H1 (cell line): Measurements from ENCODE around the gene EYA4. TPM values are rescaled to one million over a fixed set of nuclear protein-coding genes. Genes with fewer than 3 reads are reported as not detected.

ENCODE experiments used
- CTCF ChIA-PET: fragments of 300-600 bp; sonication (Branson Sonifier 250); formaldehyde crosslinking; loops from one replicate; lab custom pipeline; 2021; ENCODE audit not compliant: partially characterized antibody; lab: Charles Lee
- POLR2A ChIA-PET: fragments of 300-600 bp; sonication (Branson Sonifier 250); formaldehyde crosslinking; loops from one replicate; lab custom pipeline; 2021; ENCODE audit warnings: inconsistent platforms; ENCODE audit not compliant: partially characterized antibody; lab: Charles Lee
- DNase-seq, 2 experiments: peaks; one replicate each; pipeline versions ENCODE4 v3.0.0 to v3.0.0-alpha.2; 2010 to 2022; ENCODE audit warnings: low spot score in 2 of 2, low read depth in 1 of 2, mixed read lengths in 1 of 2
- FAIRE-seq: peaks from 2 replicates; lab custom pipeline; 2011; peaks lifted over from hg19 to GRCh38; lab: Jason Lieb, UNC
- H2AFZ ChIP-seq: 2 replicates; pipeline ENCODE4 v1.8.1; 2012; ENCODE audit warnings: low read length, inconsistent platforms
- H2AK5ac ChIP-seq: 2 replicates; pipeline ENCODE4 v1.6.1; 2013; ENCODE audit warnings: low read depth, low read length
- H2BK120ac ChIP-seq: replicated peaks from 2 replicates; pipeline ENCODE3; 2013; ENCODE audit warnings: low read depth, low read length, inconsistent platforms
- H2BK12ac ChIP-seq: 2 replicates; pipeline ENCODE4 v1.6.1; 2013; ENCODE audit warnings: low read depth, low read length
- H2BK15ac ChIP-seq: 2 replicates; pipeline ENCODE4 v1.6.1; 2013; ENCODE audit warnings: low read length
- H2BK20ac ChIP-seq: 2 replicates; pipeline ENCODE4 v1.6.1; 2013; ENCODE audit warnings: low read length
- H2BK5ac ChIP-seq: 2 replicates; pipeline ENCODE4 v1.6.1; 2013; ENCODE audit warnings: low read depth, low read length
- H3K14ac ChIP-seq: 2 replicates; pipeline ENCODE4 v1.6.1; 2013; ENCODE audit warnings: inconsistent platforms; ENCODE audit not compliant: insufficient read length
- H3K18ac ChIP-seq: 2 replicates; pipeline ENCODE4 v1.6.1; 2013; ENCODE audit warnings: low read length; ENCODE audit errors: extremely low read depth
- H3K23ac ChIP-seq: 2 replicates; pipeline ENCODE4 v1.6.1; 2013; ENCODE audit warnings: inconsistent platforms; ENCODE audit not compliant: insufficient read length
- H3K23me2 ChIP-seq: 2 replicates; pipeline ENCODE4 v1.6.1; 2013; ENCODE audit warnings: low read depth, low read length
- H3K27ac ChIP-seq: 2 replicates; pipeline ENCODE4 v1.6.1; 2011; ENCODE audit warnings: low read depth, low read length, inconsistent platforms
- H3K27me3 ChIP-seq, 4 experiments: replicated peaks in 1 of 4; 1 replicate in 1 of 4; 2 replicates in 3 of 4; pipeline versions ENCODE4 v1.6.1 to v1.8.1; 2011 to 2013; ENCODE audit warnings: low read length in 3 of 4, mild to moderate bottlenecking in 3 of 4, inconsistent platforms in 2 of 4, mixed read lengths in 2 of 4, moderate library complexity in 1 of 4; ENCODE audit not compliant: control insufficient read depth in 3 of 4, insufficient read depth in 3 of 4; ENCODE audit errors: extremely low read depth in 1 of 4
- H3K36me3 ChIP-seq, 4 experiments: 2 replicates each; pipeline versions ENCODE4 v1.6.1 to v1.8.1; 2011 to 2013; ENCODE audit warnings: mild to moderate bottlenecking in 4 of 4, low read length in 3 of 4, moderate library complexity in 2 of 4, control low read depth in 1 of 4, inconsistent platforms in 1 of 4; ENCODE audit not compliant: insufficient read depth in 4 of 4, control insufficient read depth in 2 of 4
- H3K4ac ChIP-seq: replicated peaks from 2 replicates; pipeline ENCODE3; 2013; ENCODE audit warnings: low read length, low read depth, mixed read lengths, inconsistent platforms; ENCODE audit not compliant: insufficient read length
- H3K4me1 ChIP-seq, 4 experiments: replicated peaks in 1 of 4; 1 replicate in 1 of 4; 2 replicates in 3 of 4; pipeline versions ENCODE4 v1.6.1 to v1.8.1; 2011 to 2013; ENCODE audit warnings: low read length in 3 of 4, inconsistent platforms in 2 of 4, mixed read lengths in 1 of 4; ENCODE audit not compliant: insufficient read depth in 4 of 4, control insufficient read depth in 3 of 4
- H3K4me2 ChIP-seq, 2 experiments: 2 replicates each; pipeline versions ENCODE4 v1.6.1 to v1.8.1; 2011 to 2013; ENCODE audit warnings: low read depth in 2 of 2, low read length in 2 of 2, control low read depth in 1 of 2, inconsistent platforms in 1 of 2, mild to moderate bottlenecking in 1 of 2; ENCODE audit not compliant: insufficient read depth in 1 of 2
- H3K4me3 ChIP-seq, 4 experiments: fragments of 200-600, 300-600 bp in 1 of 4; sonication (generic), shearing (Covaris generic), sonication (Bioruptor Twin) in 1 of 4; 2 replicates each; pipeline versions ENCODE4 v1.5.1 to v1.8.1; 2011 to 2016; ENCODE audit warnings: low read length in 4 of 4, low read depth in 3 of 4, control low read depth in 2 of 4, inconsistent platforms in 2 of 4, mild to moderate bottlenecking in 2 of 4, mixed read lengths in 1 of 4, moderate library complexity in 1 of 4; ENCODE audit not compliant: insufficient read depth in 2 of 4; ENCODE audit errors: extremely low read depth in 1 of 4
- H3K56ac ChIP-seq: replicated peaks from 2 replicates; pipeline ENCODE3; 2013; ENCODE audit warnings: low read depth, mild to moderate bottlenecking, mixed read lengths, low read length, inconsistent platforms; ENCODE audit not compliant: insufficient read length
- H3K79me1 ChIP-seq: 2 replicates; pipeline ENCODE4 v1.6.1; 2013; ENCODE audit warnings: low read depth, low read length, control low read depth
- H3K79me2 ChIP-seq, 2 experiments: 2 replicates each; pipeline versions ENCODE4 v1.6.1 to v1.8.1; 2012 to 2013; ENCODE audit warnings: low read length in 2 of 2, mild to moderate bottlenecking in 2 of 2, inconsistent platforms in 1 of 2; ENCODE audit not compliant: insufficient read depth in 2 of 2, control insufficient read depth in 1 of 2
- H3K9ac ChIP-seq, 4 experiments: replicated peaks in 1 of 4; 1 replicate in 1 of 4; 2 replicates in 3 of 4; pipeline versions ENCODE4 v1.6.1 to v1.8.1; 2011 to 2013; ENCODE audit warnings: low read depth in 3 of 4, low read length in 3 of 4, control low read depth in 2 of 4, mild to moderate bottlenecking in 2 of 4, moderate library complexity in 2 of 4, inconsistent platforms in 1 of 4; ENCODE audit errors: extremely low read depth in 1 of 4
- H3K9me3 ChIP-seq, 2 experiments: 2 replicates each; pipeline versions ENCODE4 v1.6.1 to v1.8.1; 2012 to 2013; ENCODE audit warnings: mild to moderate bottlenecking in 2 of 2, moderate library complexity in 2 of 2, control low read depth in 1 of 2, inconsistent platforms in 1 of 2, low read depth in 1 of 2, low read length in 1 of 2, mixed read lengths in 1 of 2; ENCODE audit not compliant: insufficient read depth in 2 of 2
- H4K20me1 ChIP-seq, 2 experiments: replicated peaks in 1 of 2; 2 replicates each; pipeline versions ENCODE3 to v1.8.1; 2011 to 2013; ENCODE audit warnings: inconsistent platforms in 2 of 2, low read length in 2 of 2, mild to moderate bottlenecking in 1 of 2; ENCODE audit not compliant: insufficient read depth in 2 of 2, control insufficient read depth in 1 of 2
- H4K5ac ChIP-seq: 2 replicates; pipeline ENCODE4 v1.6.1; 2013; ENCODE audit warnings: low read length, low read depth, mixed read lengths, inconsistent platforms; ENCODE audit not compliant: insufficient read length
- H4K8ac ChIP-seq: 2 replicates; pipeline ENCODE4 v1.8.0; 2013; ENCODE audit warnings: mild to moderate bottlenecking, moderate library complexity, low read length, inconsistent platforms; ENCODE audit not compliant: insufficient read depth; ENCODE audit errors: extremely low read depth
- H4K91ac ChIP-seq: replicated peaks from 2 replicates; pipeline ENCODE3; 2013; ENCODE audit warnings: low read length, mixed read lengths, inconsistent platforms; ENCODE audit not compliant: insufficient read length
- ASH2L ChIP-seq: fragments of 200-600, 300-600 bp; sonication (generic); IDR thresholded peaks from one replicate; pipeline ENCODE4 v1.7.1; 2017; ENCODE audit warnings: low read length
- CREB1 ChIP-seq: IDR thresholded peaks from 2 replicates; pipeline ENCODE4 v1.6.1; 2012; ENCODE audit warnings: inconsistent platforms
- EGR1 ChIP-seq: IDR thresholded peaks from 2 replicates; pipeline ENCODE4 v1.6.1; 2011; ENCODE audit warnings: low read depth, low read length, borderline replicate concordance
- RAD21 ChIP-seq, 2 experiments: IDR thresholded peaks in 1 of 2; conservative IDR thresholded peaks in 1 of 2; 2 replicates each; pipeline ENCODE4 v1.6.1; 2011; ENCODE audit warnings: low read depth in 2 of 2, low read length in 2 of 2, improper control_type of control experiment in 1 of 2, inconsistent platforms in 1 of 2, mild to moderate bottlenecking in 1 of 2, moderate library complexity in 1 of 2
- RXRA ChIP-seq: IDR thresholded peaks from 2 replicates; pipeline ENCODE4 v1.6.1; 2011; ENCODE audit warnings: low read depth, mild to moderate bottlenecking, low read length, moderate library complexity; ENCODE audit not compliant: insufficient read depth
- SAP30 ChIP-seq: fragments of 300-600 bp; sonication (generic); IDR thresholded peaks from 2 replicates; pipeline ENCODE4 v1.7.1; 2012; ENCODE audit warnings: low read length, moderate library complexity, mild to moderate bottlenecking, inconsistent platforms; ENCODE audit not compliant: insufficient read depth, insufficient replicate concordance
- SIRT6 ChIP-seq: IDR thresholded peaks from one replicate; pipeline ENCODE4 v1.7.1; 2012; ENCODE audit warnings: low read length, inconsistent platforms
- TAF7 ChIP-seq: optimal IDR thresholded peaks from 2 replicates; pipeline ENCODE3; 2011; ENCODE audit warnings: low read depth, mild to moderate bottlenecking, inconsistent platforms, low read length, moderate library complexity, borderline replicate concordance
- TEAD4 ChIP-seq: IDR thresholded peaks from 2 replicates; pipeline ENCODE4 v1.6.1; 2012; ENCODE audit warnings: low read depth, low read length, inconsistent platforms, mixed read lengths
- WGBS, 2 experiments: shearing (Covaris generic) in 1 of 2; methylation state at CpG; one replicate each; pipeline versions ENCODE4 v1.1.6 to v1.1.7; 2013 to 2015; ENCODE audit warnings: low lambda C conversion rate in 2 of 2, mixed read lengths in 2 of 2, inconsistent platforms in 1 of 2, low coverage in 1 of 2, missing lambda C conversion rate in 1 of 2; ENCODE audit not compliant: insufficient replicate concordance in 2 of 2, insufficient coverage in 1 of 2, insufficient read length in 1 of 2; ENCODE audit errors: extremely low coverage in 1 of 2, missing lambda C conversion rate in 1 of 2; 5-methylcytosine and 5-hydroxymethylcytosine counted together
- polyA plus RNA-seq, 7 experiments: library from polyadenylated mRNA; depleted of rRNA in 3 of 7; stranded (reverse) in 5 of 7; unstranded in 2 of 7; fragments of >200 nt in 5 of 7; fragments of 200-250 nt in 2 of 7; gene quantifications; 1 replicate in 5 of 7; 2 replicates in 1 of 7; 4 replicates in 1 of 7; pipeline versions ENCODE4 v1.2.1 to v1.2.3, GENCODE V29; 2011 to 2013; ENCODE audit warnings: missing spikeins in 2 of 7, mixed read lengths in 2 of 7
- total RNA-seq: library from RNA; stranded (reverse); fragmentation: NEBNext Ultra II Directional; extraction: Animal tissue kit (Norgen Biotek cat#: 25700); gene quantifications from 2 replicates; pipeline ENCODE4 v1.2.1, GENCODE V29; 2021

The EYA4 gene
- total and polyA plus RNA-seq, 2 of the 8 experiments (the other 6 are each of a cell fraction or from before 2014, with no cell fraction given), result 0.06 to 0.17 TPM

DNA sequence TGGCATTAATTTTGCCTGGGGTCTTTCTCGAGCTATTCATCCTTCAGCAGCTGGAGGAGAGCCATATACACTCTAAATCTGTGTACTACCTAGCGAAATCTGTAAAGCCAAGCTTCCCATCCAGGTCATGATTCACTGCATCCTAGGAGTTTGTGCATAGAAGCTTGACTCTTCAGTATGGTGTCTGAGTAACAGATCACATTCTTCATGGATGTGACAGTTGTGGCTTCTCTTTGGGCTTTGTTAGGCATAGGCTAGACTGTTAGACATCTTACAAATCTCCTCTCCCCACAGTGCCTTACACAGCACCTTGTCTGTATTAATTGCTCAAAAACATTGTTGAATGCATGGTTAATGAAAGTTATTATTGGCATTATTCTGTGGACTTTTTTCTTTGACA lies 177.0 kb downstream of the EYA4 start:
- Histone ChIP-seq H3K23me2 (no peaks in the 10 kb centered on the region), H3K4me3 (no peak overlapping the region), H3K36me3 (no peaks in the 10 kb centered on the region), H3K9me3 (no peaks in the 10 kb centered on the region), H3K9ac (no peak overlapping the region), H2BK120ac (no peak overlapping the region), H3K4ac (no peak overlapping the region), H4K8ac (no peak overlapping the region), H4K20me1 (no peaks in the 10 kb centered on the region), H3K4me2 (no peak overlapping the region), H2BK5ac (no peak overlapping the region), H3K23ac (no peak overlapping the region), H3K18ac (no peak overlapping the region), H3K4me1 (peaks cover 0 to 4% (median 2%) of the 10 kb centered on the region in 4 experiments; a peak in 1 of 7 replicates), H2BK15ac (no peak overlapping the region), H2AFZ (no peak overlapping the region), H4K91ac (no peak overlapping the region), H3K14ac (no peak overlapping the region), H3K27me3 (no peaks in the 10 kb centered on the region), H3K56ac (no peak overlapping the region), H3K27ac (no peak overlapping the region), H2AK5ac (no peak overlapping the region), H2BK12ac (no peak overlapping the region), H3K79me1 (no peaks in the 10 kb centered on the region), H2BK20ac (no peak overlapping the region), H4K5ac (no peak overlapping the region), H3K79me2 (no peaks in the 10 kb centered on the region)
- CTCF ChIA-PET, result interaction anchor here (1.6 kb wide), 1 partner anchor 9 kb away, joined by 3 read pairs; no protein-coding TSS in a partner anchor
- DNase-seq, result no peak
- FAIRE-seq, result no peak
- POLR2A ChIA-PET, result no interaction called here
- WGBS, 2 experiments, result 92% methylated on average over 2 of the region's 2 CpGs; no CpG with 5 or more reads in 1 of the 2 experiments
- TF ChIP-seq TEAD4 (no peak), EGR1 (no peak), RAD21 (IDR thresholded peaks at IDR 0.05 in 1 of 2, conservative IDR thresholded peaks at IDR 0.05 in 1 of 2; ENCODE audit: low read depth in 2 of 2, low read length in 2 of 2) (no peak), SAP30 (no peak), SIRT6 (no peak), TAF7 (no peak), RXRA (no peak), ASH2L (no peak), CREB1 (no peak)
